Activated CD4-positive, alpha-beta T cell treated with anti-CD3 and anti-CD28 coated beads for 4 hours (primary cell): ENCODE data around the gene MAP2.

Experiments
- DNase-seq, 2 donors: peaks; one replicate each; pipeline ENCODE4 v3.0.0-alpha.2; 2020

The MAP2 gene, protein sequence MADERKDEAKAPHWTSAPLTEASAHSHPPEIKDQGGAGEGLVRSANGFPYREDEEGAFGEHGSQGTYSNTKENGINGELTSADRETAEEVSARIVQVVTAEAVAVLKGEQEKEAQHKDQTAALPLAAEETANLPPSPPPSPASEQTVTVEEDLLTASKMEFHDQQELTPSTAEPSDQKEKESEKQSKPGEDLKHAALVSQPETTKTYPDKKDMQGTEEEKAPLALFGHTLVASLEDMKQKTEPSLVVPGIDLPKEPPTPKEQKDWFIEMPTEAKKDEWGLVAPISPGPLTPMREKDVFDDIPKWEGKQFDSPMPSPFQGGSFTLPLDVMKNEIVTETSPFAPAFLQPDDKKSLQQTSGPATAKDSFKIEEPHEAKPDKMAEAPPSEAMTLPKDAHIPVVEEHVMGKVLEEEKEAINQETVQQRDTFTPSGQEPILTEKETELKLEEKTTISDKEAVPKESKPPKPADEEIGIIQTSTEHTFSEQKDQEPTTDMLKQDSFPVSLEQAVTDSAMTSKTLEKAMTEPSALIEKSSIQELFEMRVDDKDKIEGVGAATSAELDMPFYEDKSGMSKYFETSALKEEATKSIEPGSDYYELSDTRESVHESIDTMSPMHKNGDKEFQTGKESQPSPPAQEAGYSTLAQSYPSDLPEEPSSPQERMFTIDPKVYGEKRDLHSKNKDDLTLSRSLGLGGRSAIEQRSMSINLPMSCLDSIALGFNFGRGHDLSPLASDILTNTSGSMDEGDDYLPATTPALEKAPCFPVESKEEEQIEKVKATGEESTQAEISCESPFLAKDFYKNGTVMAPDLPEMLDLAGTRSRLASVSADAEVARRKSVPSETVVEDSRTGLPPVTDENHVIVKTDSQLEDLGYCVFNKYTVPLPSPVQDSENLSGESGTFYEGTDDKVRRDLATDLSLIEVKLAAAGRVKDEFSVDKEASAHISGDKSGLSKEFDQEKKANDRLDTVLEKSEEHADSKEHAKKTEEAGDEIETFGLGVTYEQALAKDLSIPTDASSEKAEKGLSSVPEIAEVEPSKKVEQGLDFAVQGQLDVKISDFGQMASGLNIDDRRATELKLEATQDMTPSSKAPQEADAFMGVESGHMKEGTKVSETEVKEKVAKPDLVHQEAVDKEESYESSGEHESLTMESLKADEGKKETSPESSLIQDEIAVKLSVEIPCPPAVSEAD (N-terminal part only)

DNA sequence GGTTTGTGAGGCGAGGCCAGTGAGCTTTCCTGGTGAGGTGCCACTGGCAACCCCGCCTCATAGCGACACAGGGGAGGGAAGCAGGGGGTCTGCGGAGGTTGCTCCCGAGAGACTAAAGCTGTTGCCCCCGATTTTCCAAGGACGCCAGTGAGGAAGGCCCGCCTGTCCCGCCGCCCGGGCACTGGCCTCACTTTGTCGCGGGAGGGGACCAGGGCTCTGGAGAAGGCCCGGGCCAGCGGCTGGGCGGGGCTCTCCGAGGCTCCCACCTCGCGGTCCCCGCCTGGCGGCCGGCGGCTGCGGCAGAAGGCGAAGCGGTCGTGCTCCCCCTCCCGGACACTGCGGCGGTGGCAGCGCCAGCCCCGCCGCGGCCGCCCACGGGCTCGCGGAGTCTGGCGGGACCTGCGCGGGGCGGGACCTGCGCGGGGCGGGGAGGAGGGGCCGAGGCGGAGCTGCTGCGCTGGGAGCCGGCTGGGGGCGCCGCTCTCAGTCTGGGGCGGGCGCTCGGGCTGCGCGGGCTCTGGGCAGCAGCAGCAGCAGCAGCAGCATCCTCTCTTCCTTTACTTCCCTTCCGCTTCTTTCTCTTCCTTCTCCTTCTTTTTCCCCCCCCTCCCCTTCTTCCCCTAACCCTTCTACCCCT is at the start of gene MAP2:
MAP2 (plus strand) TSS at position 486 of the 637 bp plus-strand sequence. CDS start 229,124 bp downstream, outside the sequence.
- DNase-seq: peak; percentile 17 to 32

DNA sequence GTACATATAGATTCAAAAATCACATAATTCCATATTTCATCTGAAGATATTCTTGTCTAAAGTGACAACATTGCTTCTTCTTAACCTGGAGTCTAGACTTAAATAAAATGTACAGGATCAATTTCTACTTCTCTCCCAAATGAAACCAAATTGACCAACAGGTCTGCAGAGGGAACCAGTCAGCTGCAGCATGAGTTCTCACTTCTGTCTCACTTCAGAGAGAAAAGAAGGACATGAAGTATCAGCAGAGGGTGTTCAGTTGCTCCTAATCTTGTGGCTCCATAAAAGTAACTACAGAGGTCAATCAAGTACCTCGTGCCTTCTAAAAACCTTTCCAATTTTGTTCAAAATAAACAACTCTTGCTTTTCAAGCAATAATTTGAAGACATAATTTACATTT is 47.2 kb upstream of the MAP2 start:
- DNase-seq: no peak

DNA sequence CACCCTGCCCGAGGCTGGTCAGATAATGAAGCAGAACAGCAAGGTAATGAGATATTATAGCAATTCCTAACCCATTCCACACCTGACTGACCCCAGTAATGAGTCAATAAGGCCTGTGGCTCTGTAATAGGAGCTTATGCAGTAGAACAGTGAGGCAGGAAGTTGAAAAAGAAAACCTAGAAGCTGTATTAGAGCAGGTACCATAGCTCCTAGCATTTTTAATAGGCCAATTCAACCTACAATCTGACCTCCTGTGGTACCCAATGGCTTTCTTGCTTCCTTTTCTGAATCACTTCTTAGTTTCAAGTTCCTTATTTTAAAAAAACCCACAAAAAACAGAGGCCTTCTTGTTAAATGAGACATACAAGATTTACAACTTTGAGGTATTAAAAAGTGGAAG is 43.6 kb upstream of the MAP2 start:
- DNase-seq: no peak

DNA sequence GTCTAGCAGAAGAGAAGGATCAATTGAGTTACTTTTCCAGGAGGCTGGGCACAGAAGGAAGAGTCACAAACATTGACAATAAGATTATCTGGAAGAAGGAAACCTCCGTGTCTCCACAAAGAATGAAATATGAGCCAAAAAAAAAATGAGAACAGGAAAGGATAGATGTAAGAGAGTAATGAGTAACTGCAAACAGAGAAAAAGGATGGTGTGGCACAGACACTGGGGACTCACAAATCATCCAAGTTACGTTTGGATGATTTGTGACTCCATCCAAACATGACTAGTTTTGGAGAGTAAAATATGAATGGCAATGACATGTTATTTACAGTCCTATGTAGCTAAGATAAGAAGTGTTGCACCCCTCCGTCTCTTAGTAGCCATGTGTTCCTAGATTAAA is 42.8 kb upstream of the MAP2 start:
- DNase-seq: no peak

DNA sequence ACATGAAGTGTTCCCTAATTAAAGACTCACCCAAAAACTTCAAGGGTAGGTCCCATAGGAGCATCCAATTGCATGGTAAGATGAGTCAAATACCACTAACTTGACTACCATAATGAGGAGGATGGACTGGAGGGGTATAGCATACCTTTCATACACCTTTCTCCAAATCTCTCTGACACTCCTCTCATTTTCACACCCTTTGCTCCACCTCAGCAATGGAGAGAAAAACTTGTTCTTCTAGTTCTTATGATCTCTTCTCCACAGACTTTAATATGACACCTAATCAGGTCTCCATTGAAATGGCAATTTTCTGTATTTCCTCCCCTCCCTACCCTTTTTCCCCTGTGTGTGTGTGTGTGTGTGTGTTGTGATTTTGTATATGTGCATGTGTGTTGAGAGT is 41.1 kb upstream of the MAP2 start:
- no peak for DNase-seq

DNA sequence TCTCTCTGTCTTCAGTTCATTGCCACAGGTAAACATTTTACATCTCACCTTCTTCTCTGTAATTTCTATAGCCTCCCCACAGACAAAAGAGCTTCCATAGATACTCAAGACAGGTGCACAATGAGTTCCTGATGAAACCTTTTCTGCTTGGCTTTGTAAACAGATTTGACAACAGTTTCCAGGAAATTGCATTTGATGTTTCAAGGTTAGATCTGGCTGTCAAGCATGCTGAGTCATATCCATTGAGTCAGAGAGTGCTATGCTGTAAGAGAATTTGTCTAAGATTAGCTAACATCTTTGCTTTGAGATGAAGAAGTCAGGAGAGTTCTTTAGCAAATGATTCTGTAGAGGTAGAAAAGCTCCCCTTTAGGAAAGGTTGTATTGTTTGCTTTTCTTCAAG is 40.6 kb upstream of the MAP2 start:
- no peak for DNase-seq

DNA sequence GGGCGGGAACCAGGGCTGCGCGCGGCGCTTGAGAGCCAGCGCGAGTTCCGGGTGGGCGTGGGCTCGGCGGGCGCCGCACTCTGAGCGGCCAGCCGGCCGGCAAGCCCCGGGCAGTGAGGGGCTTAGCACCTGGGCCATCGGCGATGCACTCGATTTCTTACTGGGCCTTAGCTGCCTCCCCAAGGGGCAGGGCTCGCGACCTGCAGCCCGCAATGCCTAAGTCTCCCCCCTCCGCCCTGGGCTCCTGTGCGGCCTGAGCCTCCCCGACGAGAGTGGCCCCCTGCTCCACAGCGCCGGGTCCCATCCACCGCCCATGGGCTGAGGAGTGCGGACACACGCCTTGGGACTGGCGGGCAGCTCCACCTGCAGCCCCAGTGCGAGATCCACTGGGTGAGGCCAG is 36.5 kb upstream of the MAP2 start:
- DNase-seq: no peak

DNA sequence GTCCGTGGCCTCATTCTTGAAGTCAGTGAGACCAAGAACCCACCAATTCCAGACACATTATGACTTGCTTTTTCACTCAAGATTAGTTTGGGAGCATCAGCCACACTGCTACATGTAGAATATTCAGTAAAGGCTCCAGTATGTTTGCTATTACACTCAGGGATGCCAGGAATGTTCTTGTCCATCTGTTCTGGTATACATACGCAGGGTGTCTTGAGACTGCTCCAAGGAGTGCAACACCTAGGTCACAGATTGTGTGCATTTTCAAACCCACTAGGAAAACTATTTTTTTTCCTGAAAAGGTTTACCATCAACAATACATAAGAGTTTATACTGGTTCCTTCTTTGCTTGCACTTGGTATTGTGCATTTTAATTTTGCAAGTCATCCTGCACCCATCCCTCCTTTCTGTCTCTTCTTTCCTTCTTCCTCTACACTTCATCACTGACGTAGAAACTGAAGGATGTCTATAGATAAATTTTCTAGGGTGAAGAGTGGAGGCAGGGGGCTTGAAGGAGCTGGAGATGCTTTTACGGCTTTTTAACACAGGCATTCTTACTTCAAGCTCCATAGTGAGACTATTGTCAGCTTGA is 35.3 kb upstream of the MAP2 start:
- no peak for DNase-seq

DNA sequence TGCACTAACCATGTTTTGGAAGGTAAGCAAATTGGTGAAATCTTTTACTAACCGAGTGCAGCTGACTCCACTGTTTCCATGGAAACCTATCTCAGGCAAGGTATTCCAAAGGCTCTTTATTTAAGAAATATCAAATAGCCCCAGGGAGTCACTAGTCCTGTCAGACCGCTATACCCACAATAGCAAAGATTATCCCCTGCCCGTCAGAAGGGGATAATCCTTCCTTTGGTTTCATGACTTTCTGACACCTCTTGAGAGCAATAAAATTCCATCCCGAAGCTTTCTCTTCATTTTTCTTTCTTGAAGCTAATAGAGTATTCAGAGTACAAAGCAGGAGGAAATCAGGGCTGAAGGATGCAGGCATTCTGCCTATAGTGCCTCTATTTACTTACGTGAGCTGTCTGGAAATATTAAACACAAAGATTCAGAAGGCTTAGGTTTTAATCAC is 34.7 kb upstream of the MAP2 start:
- DNase-seq: no peak

DNA sequence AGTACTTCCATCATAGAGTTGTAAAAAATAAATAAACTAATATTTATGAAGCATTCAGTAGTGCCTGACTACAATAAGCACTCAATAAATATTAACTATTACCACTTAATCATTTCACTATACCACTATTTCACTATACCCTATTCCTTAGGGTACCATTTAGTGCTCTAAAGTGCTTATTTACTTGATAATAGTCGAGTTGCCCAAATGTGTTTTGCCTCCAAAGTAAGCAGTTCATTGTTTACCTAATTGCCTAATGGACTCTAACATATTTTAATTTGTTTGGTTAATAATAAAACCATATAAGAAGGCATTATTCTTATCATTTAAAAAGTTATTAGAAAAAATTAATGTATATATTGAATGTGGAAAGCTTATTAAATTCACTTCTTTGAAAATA is 33.0 kb upstream of the MAP2 start:
- DNase-seq: no peak

DNA sequence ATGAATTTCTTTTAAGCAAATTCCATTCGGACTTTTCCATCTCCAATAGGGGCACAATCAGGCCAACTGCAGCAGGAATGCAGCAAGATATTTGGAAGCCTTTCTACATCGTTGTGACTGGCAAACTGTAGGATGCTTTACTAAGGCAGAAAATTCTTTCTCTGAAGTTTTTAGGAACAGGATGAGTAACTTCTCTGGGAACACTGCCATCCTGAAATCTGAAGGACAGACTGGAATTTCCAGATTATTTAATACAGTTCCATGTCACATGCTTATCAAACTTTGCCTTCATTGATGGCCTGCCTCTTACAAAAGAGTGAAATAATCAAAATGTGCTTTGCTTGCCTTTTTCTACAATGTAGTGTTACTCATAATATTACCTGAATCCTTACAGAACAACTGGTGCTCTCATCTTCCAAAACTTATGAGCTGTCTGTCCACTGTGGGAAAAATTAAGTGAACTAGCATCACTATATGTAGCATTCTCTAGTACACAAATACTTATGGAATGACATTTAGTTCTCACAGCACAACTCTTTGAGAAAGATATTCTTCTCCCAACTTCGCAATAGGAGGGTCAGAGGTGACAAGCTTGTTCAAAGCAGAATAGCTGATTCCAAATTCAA is 32.0 kb upstream of the MAP2 start:
- DNase-seq: no peak

DNA sequence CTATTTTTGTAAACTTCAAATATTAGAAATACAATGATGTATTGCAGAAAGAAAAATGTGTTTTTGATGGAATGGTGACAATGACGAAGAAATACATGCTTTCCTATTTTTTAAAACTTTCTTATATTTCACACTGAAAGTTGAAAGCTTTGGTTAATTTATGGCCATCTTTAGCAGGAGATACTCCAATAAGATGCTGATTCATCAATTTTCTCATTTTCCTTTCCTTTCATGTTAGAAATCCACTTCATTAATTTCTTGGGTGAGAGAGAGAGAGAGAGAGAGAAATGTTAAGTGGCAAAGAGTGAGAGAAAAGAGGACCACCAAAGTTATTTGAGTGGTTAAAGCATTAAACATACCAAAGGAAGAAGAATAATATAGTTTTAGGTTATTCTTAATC is 28.6 kb upstream of the MAP2 start:
- DNase-seq: no peak

DNA sequence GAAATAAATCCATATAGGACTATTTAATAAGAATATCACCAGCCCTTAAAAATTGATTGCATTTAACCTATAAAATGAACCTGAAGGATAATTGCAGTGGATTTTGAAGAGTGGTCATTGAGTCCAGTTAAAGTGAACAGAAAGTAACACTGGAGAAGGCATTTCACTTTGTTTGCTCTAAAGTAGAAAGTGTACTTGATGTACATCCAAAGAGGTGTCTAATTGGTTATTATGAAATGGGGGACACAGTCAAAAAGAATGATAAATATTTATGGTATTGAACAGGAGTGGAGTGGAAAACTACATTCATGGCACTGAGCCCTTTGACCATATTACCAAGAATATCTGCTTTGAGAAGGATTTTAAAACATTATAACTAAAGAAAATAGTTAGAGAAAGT is 28.2 kb upstream of the MAP2 start:
- DNase-seq: no peak

DNA sequence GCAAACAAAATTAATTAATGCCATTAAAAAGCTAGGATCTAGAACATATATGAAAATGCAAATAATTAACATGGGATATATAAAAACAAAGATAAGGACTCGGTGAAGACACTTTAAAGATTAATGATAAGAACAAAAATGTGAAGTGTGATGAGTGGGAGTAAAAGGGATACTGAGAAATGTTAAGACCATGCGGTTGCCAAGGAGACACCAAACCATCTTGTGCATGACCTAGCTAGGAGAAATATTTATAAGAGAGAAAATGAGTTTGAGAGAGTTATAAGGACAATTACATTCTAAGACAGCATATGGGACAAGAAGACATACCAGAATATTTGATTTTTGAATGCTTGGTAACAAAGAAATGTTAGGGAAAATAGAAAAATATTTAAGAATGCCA is 25.4 kb upstream of the MAP2 start:
- DNase-seq: no peak

DNA sequence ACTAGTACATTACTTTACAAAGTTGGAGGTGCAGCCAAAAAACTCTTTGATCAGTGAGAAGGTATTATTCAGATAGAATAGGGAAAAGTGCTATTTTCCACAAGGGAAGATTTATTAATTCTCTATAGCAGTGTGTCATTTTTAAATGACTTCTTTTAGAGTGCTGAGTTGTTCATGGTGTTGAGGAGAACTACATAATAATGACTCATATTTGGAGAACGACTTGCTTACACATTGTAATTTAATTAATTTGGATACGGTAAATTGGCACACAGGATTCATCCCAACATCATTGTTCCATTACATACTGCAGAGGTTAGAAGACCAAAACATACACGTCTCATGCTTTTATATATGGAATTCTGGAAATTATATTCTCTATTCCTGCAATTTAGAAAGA is 22.1 kb upstream of the MAP2 start:
- no peak for DNase-seq

DNA sequence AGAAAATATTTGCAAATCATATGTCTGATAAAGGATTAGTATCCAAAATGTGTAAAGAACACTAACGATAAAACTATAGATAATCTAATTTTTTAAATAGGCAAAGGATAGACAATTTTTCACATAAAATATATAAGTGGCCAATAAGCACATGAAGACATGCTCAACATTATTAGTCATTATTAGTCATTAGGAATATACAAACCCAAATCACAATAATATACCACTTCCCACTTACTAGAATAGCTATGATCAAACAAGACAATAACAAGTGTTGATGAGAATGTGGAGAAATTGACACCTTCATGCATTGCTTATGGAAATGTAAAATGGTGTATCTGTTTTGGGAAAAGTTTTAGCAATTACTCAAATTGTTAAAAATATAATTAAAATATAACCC is 12.6 kb upstream of the MAP2 start:
- no peak for DNase-seq

DNA sequence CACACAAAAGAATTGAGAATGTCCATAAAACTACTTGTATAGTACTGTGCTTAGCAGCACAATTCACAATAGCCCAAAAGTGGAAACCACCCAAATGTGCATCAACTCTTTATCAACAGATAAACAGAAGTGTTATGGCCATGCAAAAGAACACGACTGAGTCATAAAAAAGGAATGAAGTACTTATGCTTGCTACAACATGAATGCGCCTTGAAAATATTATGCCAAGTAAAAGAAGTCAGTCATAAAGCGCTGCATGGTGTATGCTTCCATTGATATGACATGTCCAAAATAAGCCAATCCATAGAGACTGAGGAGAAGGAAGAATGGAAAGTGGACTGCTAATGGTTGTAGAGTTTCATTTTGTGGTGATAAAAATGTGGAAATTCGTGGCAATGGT is 12.1 kb upstream of the MAP2 start:
- no peak for DNase-seq

DNA sequence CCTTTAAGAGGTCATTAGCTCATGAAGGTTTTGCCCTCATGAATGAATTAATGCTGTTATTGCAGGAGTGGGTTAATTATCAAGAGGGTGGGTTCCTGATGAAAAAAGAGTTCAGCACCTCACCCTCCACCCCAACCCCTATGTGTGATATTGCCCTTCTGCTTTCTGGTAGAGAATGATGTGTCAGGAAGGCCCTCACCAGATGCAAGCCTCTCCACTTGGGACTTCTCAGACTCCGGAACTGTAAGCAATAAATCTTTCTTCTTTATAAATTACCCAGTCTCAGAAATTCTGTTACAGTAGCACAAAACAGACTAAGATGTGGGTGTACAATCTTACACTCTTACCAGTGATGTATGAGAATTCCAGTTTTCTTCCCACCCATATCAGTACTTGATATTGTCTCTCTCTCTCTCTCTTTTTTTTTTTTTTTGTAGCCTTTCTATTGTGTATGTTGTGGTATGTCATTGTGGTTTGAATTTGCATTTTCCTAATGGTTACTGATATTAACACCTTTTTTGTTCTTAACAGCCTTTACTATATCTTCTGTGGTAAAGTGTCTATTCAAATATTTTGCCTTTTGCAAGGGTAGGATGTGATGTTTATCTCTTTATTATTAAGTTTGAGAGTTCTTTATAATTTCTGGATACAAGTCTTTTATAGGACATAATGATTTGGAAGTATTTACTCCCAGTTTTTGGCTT is 10.4 kb upstream of the MAP2 start:
- no peak for DNase-seq

DNA sequence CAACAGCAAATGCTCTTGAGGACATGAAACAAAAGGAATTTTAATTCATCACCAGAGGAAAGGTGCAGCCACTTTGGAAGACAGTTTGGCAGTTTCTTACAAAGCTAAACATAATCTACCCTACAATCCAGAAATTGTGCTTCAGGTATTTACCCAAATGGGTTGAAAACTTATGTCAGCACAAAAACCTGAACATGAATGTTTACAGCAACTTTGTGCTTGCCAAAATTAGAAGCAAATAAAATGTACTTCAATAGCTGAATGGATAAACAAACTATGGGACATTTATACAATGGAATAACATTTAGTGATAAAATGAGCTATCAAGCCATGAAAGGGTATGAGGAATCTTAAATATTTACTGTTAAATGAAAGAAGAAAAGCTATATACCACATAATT is 6.9 kb upstream of the MAP2 start:
- no peak for DNase-seq

DNA sequence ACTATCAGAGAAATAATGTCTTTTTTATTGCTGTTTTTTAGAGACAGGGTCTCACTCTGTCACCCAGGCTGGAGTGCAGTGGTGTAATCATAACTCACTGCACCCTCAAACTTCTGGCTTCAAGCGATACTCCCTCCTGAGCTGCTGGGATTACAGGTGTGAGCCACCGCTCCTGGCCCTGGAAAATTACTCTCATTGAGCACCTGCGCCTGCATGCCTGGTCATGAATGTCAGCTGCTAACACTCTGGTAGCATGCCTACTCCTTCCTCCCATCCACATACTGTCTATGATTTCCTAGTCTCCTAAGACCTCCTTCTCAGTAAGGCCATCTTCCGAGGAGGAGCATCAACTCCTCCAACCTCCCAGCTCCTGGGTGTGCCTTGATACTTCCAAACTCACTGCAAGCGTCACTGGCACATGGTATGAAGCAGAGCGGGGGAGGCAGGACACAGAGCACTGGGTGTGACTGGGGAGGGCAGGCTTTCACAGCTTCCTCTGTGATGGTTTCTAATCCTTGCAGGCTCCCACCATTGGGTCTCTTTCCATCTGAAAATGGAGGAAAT is 1.6 kb upstream of the MAP2 start:
- no peak for DNase-seq

DNA sequence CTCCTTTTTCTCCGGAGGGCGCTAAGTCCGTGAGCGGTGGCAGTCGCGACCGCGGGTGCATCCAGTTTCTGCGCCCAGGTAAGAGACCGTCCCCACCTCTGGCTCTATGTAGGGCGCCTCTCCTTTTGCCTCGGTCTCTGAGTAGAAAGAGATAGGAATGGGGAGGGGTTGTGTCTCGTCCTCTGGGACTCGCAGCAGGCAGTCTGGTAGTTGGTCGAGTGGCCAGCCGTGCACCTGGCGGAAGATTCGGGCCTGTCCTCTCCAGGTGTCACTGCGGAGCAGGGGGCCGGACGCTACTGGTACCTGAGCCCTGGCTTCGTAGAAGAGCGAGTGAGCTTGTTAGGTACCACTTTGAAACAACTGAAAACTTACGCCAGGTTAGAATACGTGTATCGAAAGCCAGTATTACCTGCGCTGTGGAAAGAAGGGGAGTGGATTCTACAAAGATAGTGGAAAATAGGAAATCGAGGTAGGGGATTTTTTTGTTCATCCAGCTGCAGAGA is 403 bp downstream of the MAP2 start:
- no peak for DNase-seq
